ENCODE measurements around the gene POLG.

- TF ChIP-seq CTCF (IDR thresholded peaks at IDR 0.05) (no peak), EP300 (IDR thresholded peaks at IDR 0.05) (no peak), RARB (CRISPR knock-in tag; IDR thresholded peaks at IDR 0.05) (no peak), POLR2A (IDR thresholded peaks at IDR 0.05; ENCODE audit: low read length) (no peak), CEBPB (IDR thresholded peaks at IDR 0.05) (no peak)
Observed at GRCh38 chr15:89301304-89302089, 33.1 kb downstream of the POLG start.
